HK-2 (cell line): Measurements from ENCODE around the gene BRMS1L.
"Not testable (repeated sequence)": the region's sequence is repeated elsewhere in the genome, so short reads cannot be mapped to it uniquely, and the experiment has no call there.

ENCODE experiments used
- DNase-seq: peaks from one replicate; pipeline ENCODE4 v3.0.0-alpha.2; 2018; ENCODE audit not compliant: unreplicated experiment

BRMS1L gene

GRCh38 chr14:35821564-35822411 is 4.3 kb upstream of the BRMS1L start:
- no peak for DNase-seq

- DNase-seq: no peak
Observed at GRCh38 chr14:35822501-35822900, 3.6 kb upstream of the BRMS1L start.

GRCh38 chr14:35824446-35825165 is 1.5 kb upstream of the BRMS1L start:
- DNase-seq: not testable (repeated sequence)

GRCh38 chr14:35825968-35826217 is 245 bp upstream of the BRMS1L start:
- no peak for DNase-seq

- no peak for DNase-seq
Observed at GRCh38 chr14:35826952-35827416, 846 bp downstream of the BRMS1L start.

- no peak for DNase-seq
Observed at GRCh38 chr14:35827678-35828472, 1.7 kb downstream of the BRMS1L start.

- DNase-seq: no peak
Observed at GRCh38 chr14:35829449-35829848, 3.3 kb downstream of the BRMS1L start.

- no peak for DNase-seq
Observed at GRCh38 chr14:35835208-35835982, 9.3 kb downstream of the BRMS1L start.

GRCh38 chr14:35841704-35842103 is 15.6 kb downstream of the BRMS1L start:
- DNase-seq: not testable (repeated sequence)

GRCh38 chr14:35842245-35842644 is 16.1 kb downstream of the BRMS1L start:
- DNase-seq: not testable (repeated sequence)

- DNase-seq: no peak
Observed at GRCh38 chr14:35844494-35844893, 18.4 kb downstream of the BRMS1L start.

GRCh38 chr14:35847636-35848035 is 21.5 kb downstream of the BRMS1L start:
- no peak for DNase-seq

GRCh38 chr14:35849122-35849521 is 23.0 kb downstream of the BRMS1L start:
- no peak for DNase-seq

GRCh38 chr14:35851823-35852222 is 25.7 kb downstream of the BRMS1L start:
- DNase-seq: no peak

- no peak for DNase-seq
Observed at GRCh38 chr14:35853225-35853624, 27.1 kb downstream of the BRMS1L start.

- no peak for DNase-seq
Observed at GRCh38 chr14:35854696-35855270, 28.6 kb downstream of the BRMS1L start.

- DNase-seq: no peak
Observed at GRCh38 chr14:35855876-35856481, 29.8 kb downstream of the BRMS1L start.

- DNase-seq: peak; percentile 17
Observed at GRCh38 chr14:35858521-35859209, 32.5 kb downstream of the BRMS1L start.

- DNase-seq: no peak
Observed at GRCh38 chr14:35861204-35861868, 35.2 kb downstream of the BRMS1L start.
